ENCODE data around the gene SPG11.
"Not testable (repeated sequence)": the region's sequence is repeated elsewhere in the genome, so short reads cannot be mapped to it uniquely, and the experiment has no call there.

Gene SPG11

GRCh38 chr15:44554934-44555723 is 108.3 kb downstream of the SPG11 start:
- no peak for DNase-seq

GRCh38 chr15:44550734-44551133 is 112.7 kb downstream of the SPG11 start:
- no peak for DNase-seq

GRCh38 chr15:44550256-44550655 is 113.2 kb downstream of the SPG11 start:
- no peak for DNase-seq

GRCh38 chr15:44549152-44549551 is 114.3 kb downstream of the SPG11 start:
- not testable (repeated sequence) for DNase-seq

- no peak for DNase-seq
Measured at GRCh38 chr15:44545913-44546802, 117.3 kb downstream of the SPG11 start.

GRCh38 chr15:44544745-44545144 is 118.7 kb downstream of the SPG11 start:
- not testable (repeated sequence) for DNase-seq

GRCh38 chr15:44542596-44542995 is 120.9 kb downstream of the SPG11 start:
- DNase-seq: no peak

- DNase-seq: no peak
Measured at GRCh38 chr15:44541282-44541958, 122.0 kb downstream of the SPG11 start.

- no peak for DNase-seq
Measured at GRCh38 chr15:44537735-44538240, 125.7 kb downstream of the SPG11 start.

- peak; percentile 97 for DNase-seq
Measured at GRCh38 chr15:44536962-44537734, 126.3 kb downstream of the SPG11 start, which contains the start of gene EIF3J. EIF3J (plus strand) TSS chr15:44537147; CDS start chr15:44537195, 48 bp downstream.

GRCh38 chr15:44536302-44536961 is 127.0 kb downstream of the SPG11 start:
- DNase-seq: no peak

- DNase-seq: peak; percentile 58
Measured at GRCh38 chr15:44535523-44536301, 127.8 kb downstream of the SPG11 start.

GRCh38 chr15:44535092-44535491 is 128.4 kb downstream of the SPG11 start:
- DNase-seq: no peak

- DNase-seq: no peak
Measured at GRCh38 chr15:44532689-44533088, 130.8 kb downstream of the SPG11 start.

GRCh38 chr15:44532275-44532674 is 131.2 kb downstream of the SPG11 start:
- DNase-seq: not testable (repeated sequence)

GRCh38 chr15:44530653-44531052 is 132.8 kb downstream of the SPG11 start:
- no peak for DNase-seq

- DNase-seq: no peak
Measured at GRCh38 chr15:44529864-44530604, 133.4 kb downstream of the SPG11 start.

GRCh38 chr15:44527241-44527640 is 136.2 kb downstream of the SPG11 start:
- no peak for DNase-seq

- DNase-seq: no peak
Measured at GRCh38 chr15:44525018-44525417, 138.4 kb downstream of the SPG11 start.

- DNase-seq: no peak
Measured at GRCh38 chr15:44519537-44519936, 143.9 kb downstream of the SPG11 start.
